ENCODE data around the gene POLR1A.
"Not testable (repeated sequence)": the region's sequence is repeated elsewhere in the genome, so short reads cannot be mapped to it uniquely, and the experiment has no call there.

Gene POLR1A

DNA sequence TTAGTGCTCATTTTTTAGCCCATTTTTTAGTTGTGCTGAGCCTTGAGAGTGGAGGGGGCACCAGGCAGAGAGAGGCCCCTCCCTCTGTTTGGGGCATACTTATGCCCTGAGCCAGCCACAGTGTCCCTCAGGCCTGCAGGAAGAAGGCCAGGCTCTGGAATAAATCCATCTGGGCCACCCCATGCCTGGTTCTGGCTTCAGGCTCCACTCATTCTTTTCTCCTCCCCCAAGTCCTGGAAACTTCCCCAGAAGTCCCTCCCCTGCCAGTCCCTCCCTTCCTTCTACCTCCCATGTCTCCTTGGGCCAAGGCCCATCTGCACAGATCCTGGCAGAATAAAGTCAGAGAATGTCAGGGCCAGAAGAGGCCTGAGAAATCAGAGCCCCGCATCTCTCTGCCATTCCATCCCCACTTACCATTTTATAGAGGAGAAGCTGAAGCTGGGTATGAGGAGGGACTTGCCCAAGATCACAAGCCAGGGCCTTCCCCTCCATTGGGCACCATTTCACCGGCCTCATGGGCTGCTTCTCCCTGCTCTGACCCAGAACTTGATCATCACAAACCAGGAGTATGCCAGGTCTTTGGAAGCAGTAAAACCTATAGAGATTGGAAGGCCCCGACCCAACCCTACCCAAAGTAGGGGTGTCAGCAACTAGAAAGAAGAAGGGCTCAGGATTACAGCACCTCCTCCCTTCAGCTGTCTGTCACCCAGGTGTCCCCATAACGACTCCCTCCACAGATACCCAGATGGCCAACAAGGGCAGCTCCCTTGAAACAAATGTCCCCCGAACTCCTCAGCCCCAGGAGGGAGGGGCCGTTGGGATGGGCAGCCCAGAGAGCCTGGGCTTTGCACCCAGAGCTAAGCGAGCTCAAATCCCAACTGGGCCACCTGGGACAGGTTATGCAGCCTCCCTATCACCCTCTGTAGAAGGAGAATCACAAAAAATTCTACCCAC is 108.4 kb downstream of the POLR1A start:
- no peak for DNase-seq

DNA sequence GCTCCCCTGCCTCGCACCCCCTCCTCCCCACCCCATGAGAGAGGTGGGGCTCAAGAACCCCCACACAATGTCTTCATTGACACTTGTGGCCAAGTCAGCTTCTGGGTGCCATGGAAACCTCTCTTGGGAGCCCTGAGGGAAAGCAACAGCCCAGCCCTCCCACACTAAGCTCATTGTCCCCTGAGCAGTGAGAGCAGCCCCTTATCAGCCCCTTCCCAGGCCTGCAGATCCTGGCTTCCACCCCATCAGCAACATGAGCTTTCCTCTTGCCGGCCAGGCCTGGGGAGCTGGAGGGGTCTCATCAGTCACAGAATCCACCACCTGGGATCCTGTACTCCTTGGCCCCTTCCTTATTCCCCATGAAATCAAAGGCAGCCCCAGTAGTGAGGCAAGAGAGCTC is 109.1 kb downstream of the POLR1A start:
- DNase-seq, result no peak

DNA sequence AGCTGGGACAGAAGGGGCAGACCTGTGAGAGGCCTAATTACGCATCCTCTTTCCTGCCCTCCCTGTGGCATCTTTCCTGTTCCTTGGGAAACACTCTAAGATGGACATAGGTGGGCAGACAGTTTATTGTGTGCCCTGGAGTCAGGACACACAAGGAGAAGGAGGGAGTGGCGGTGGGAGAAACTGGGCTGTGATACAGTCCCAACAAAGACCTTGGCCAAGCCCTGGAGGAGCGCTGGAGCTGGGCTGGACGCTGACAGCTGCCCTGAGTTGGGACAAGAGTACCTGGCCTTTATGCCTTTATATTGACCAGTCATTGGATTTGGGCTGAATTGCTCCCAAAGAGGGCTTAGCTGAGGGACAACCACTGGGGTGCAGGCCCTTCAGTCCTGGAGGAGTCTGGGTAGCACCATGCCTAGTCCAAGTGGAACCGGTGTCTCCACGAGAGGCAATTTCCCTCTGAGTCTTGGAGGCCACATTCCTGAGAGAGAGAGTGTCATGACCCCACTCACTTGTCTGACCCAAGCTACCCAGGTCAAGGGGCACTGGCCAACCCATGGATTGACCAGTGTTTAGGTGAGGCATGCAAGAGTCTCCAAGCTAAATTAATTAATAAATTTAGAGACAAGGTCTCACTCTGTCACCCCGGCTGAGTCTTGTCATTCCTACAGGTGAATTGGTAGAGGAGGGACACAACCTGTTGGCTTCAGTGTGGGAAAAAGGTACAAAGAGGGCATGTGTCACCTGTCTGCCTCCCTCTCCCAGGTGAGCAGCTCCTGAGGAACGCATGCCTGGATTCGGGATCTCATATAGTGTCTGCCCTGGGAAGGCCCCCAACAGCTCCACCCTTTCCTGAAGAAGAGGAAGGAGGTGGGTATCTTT is 109.8 kb downstream of the POLR1A start:
- no peak for DNase-seq

- DNase-seq, result no peak
Observed at GRCh38 chr2:85994897-85995647, 110.6 kb downstream of the POLR1A start.

DNA sequence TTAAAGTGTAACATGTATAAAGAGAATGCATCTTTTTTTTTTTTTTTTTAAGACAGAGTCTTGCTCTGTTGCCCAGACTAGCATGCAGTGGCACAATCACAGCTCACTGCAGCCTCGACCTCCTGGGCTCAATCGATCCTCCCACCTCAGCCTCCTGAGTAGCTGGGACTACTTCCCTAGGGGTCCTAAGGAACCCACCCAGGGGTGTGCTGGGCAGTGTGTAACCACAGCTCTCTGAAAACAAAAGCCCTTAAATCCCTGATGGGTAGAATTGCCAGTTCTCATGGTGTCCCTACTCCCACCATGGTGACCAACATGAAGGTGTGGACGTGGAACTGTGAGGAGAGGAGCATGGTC is 111.3 kb downstream of the POLR1A start:
- no peak for DNase-seq

- no peak for DNase-seq
Observed at GRCh38 chr2:85992611-85993010, 113.1 kb downstream of the POLR1A start.

DNA sequence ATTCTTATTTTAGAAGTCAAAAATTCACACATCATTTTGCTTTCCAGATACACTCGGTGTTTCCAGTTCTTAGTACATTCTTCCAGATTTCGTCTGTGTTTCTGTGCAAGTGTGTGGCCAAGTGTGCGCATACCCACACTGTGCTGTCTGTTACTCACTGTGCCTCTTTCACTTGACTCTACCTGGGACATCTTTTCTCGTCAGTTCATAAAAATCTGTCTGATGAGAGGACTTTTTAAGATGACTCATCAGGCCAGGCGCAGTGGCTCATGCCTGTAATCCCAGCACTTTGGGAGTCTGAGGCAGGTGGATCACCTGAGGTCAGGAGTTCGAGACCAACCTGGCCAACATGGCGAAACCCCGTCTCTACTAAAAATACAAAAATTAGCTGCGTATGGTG is 113.6 kb downstream of the POLR1A start:
- not testable (repeated sequence) for DNase-seq

GRCh38 chr2:85990084-85990483 is 115.6 kb downstream of the POLR1A start:
- no peak for DNase-seq

DNA sequence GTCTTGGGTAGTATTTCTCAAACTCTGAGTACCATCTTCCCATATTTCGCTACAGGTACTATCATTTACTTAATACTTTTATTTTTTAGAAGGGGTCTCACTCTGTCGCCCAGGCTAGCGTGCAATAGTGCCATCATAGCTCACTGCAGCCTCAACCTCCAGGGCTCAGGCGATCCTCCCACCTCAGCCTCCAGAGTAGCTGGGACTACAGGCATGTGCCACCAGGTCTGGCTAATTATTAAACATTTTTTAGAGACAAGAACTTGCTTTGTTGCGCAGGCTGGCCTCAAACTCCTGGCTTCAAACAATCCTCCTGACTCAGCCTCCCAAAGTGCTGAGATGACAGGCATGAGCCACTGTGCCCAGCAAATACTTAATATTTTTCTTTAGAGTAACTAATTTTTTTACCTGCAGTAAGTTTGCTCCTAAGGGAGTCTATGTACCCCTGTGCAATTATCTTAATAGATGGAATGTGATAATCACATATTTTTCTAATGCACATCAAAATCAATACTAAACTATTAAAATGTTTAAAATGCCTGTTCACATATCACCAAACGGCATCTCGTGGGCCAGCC is 116.3 kb downstream of the POLR1A start:
- no peak for DNase-seq

GRCh38 chr2:85988914-85989270 is 116.8 kb downstream of the POLR1A start:
- no peak for DNase-seq

- no peak for DNase-seq
Observed at GRCh38 chr2:85988175-85988913, 117.3 kb downstream of the POLR1A start.

GRCh38 chr2:85987266-85988174 is 118.2 kb downstream of the POLR1A start:
- no peak for DNase-seq

- DNase-seq, result no peak
Observed at GRCh38 chr2:85986121-85986520, 119.6 kb downstream of the POLR1A start.

GRCh38 chr2:85984788-85985187 is 120.9 kb downstream of the POLR1A start:
- DNase-seq, result no peak

GRCh38 chr2:85983766-85984165 is 121.9 kb downstream of the POLR1A start:
- DNase-seq, result no peak

GRCh38 chr2:85981579-85982247 is 124.0 kb downstream of the POLR1A start:
- DNase-seq, result no peak

- DNase-seq, result no peak
Observed at GRCh38 chr2:85978883-85979780, 126.6 kb downstream of the POLR1A start.

- no peak for DNase-seq
Observed at GRCh38 chr2:85976106-85976920, 129.4 kb downstream of the POLR1A start.

Data from T-helper 1 cell (primary cell).